Measurements from ENCODE around the gene FRMD1. TPM values are rescaled to one million over a fixed set of nuclear protein-coding genes. Genes with fewer than 3 reads are reported as not detected.

Gene FRMD1
- total and polyA plus RNA-seq, 10 of the 15 experiments (the other 5 are each of a cell fraction or from before 2014, with no cell fraction given) = not detected

GRCh38 chr6:168045706-168046620 lies 33.0 kb downstream of the FRMD1 start (continued):
- TF ChIP-seq USF2 (IDR thresholded peaks at IDR 0.05; ENCODE audit: borderline replicate concordance, low read depth, low read length) (no peak), IKZF1 (conservative IDR thresholded peaks at IDR 0.05) (no peak), SPI1 (IDR thresholded peaks at IDR 0.05; ENCODE audit: borderline replicate concordance, insufficient read depth, low read depth, low read length) (no peak), NR2F1 (conservative IDR thresholded peaks at IDR 0.05) (no peak), KAT2A (conservative IDR thresholded peaks at IDR 0.05; ENCODE audit: control insufficient read depth, low read depth, low read length) (no peak)

- WGBS (ENCODE audit: insufficient coverage, insufficient replicate concordance, low lambda C conversion rate, missing lambda C conversion rate) = 60% methylated on average over 15 of the region's 19 CpGs
Measured at GRCh38 chr6:168045141-168045691, 33.8 kb downstream of the FRMD1 start.

More at GRCh38 chr6:168045141-168045691, 33.8 kb downstream of the FRMD1 start:
- Histone ChIP-seq H3K9me3 (replicated peaks; ENCODE audit: control insufficient read depth, insufficient read depth, low read length) (no peaks in the 10 kb centered on the region; the same call in 2 of the 3 replicates), H3K27me3 (replicated peaks in 1 of 2; ENCODE audit: control insufficient read depth in 2 of 2, insufficient read depth in 2 of 2, low read length in 1 of 2) (no peaks in the 10 kb centered on the region), H3K4me1 (ENCODE audit: control insufficient read depth, insufficient read depth, low read length) (no peaks in the 10 kb centered on the region), H3K79me2 (ENCODE audit: control insufficient read depth, insufficient read depth, low read length) (no peaks in the 10 kb centered on the region), H3K27ac (ENCODE audit: control insufficient read depth, insufficient read depth) (no peak overlapping the region), H3K4me2 (ENCODE audit: control insufficient read depth, insufficient read depth) (no peak overlapping the region), H3K4me3 (no peak overlapping the region), H3K36me3 (ENCODE audit: control insufficient read depth in 2 of 2, insufficient read depth in 2 of 2, low read length in 1 of 2) (no peaks in the 10 kb centered on the region), H4K20me1 (ENCODE audit: control insufficient read depth, insufficient read depth) (no peaks in the 10 kb centered on the region), H2AFZ (ENCODE audit: control insufficient read depth, low read depth, low read length) (no peak overlapping the region), H3K9ac (ENCODE audit: control insufficient read depth, insufficient read depth, low read length) (no peak overlapping the region)
- ChIA-PET POLR2A (interaction anchor here (0.6 kb wide), 1 partner anchor 20 kb away, joined by 4 read pairs; no protein-coding TSS in a partner anchor), SMC1A (ENCODE audit: uncharacterized antibody, unreplicated experiment) (no interaction called here), RAD21 (ENCODE audit: unreplicated experiment) (no interaction called here), CTCF (no interaction called here)
- ATAC-seq (no peak), DNase-seq (ENCODE audit: low read depth, low spot score) (no peak), FAIRE-seq (no peak)
- intact Hi-C loops (cut with micrococcal nuclease; ENCODE audit: unreplicated experiment) = no loop called here
- TF ChIP-seq POLR2AphosphoS2 (IDR thresholded peaks at IDR 0.05; ENCODE audit: low read depth, low read length) (no peak), HDAC2 (IDR thresholded peaks at IDR 0.05) (no peak), ZNF274 (IDR thresholded peaks at IDR 0.05; ENCODE audit: insufficient read depth, insufficient read length) (no peak)
- in situ Hi-C loops (cut with MboI) = no loop called here
- no TSS peak for BruUV-seq (replicated peaks)
